Fibroblast of mammary gland (primary cell): ENCODE measurements around the gene MRPL53.

Experiments used
- DNase-seq: peaks from one replicate; pipeline ENCODE4 v3.0.0-alpha.2; 2010; ENCODE audit warnings: low read depth
- H3K4me3 ChIP-seq: 2 replicates; pipeline ENCODE4 v1.5.1; 2011; ENCODE audit warnings: low read depth, mild to moderate bottlenecking, low read length, moderate library complexity; ENCODE audit not compliant: control insufficient read depth
- TF ChIP-seq, protein P1 (sequence below): conservative IDR thresholded peaks from 2 replicates; pipeline ENCODE4 v1.5.1; 2011; ENCODE audit warnings: low read depth, low read length, inconsistent platforms; ENCODE audit not compliant: control insufficient read depth, insufficient read depth

The MRPL53 gene

GRCh38 chr2:74436848-74437695 is 35.4 kb downstream of the MRPL53 start:
- H3K4me3 ChIP-seq: no peak overlapping the region
- no peak for DNase-seq
- TF ChIP-seq, protein P1, sequence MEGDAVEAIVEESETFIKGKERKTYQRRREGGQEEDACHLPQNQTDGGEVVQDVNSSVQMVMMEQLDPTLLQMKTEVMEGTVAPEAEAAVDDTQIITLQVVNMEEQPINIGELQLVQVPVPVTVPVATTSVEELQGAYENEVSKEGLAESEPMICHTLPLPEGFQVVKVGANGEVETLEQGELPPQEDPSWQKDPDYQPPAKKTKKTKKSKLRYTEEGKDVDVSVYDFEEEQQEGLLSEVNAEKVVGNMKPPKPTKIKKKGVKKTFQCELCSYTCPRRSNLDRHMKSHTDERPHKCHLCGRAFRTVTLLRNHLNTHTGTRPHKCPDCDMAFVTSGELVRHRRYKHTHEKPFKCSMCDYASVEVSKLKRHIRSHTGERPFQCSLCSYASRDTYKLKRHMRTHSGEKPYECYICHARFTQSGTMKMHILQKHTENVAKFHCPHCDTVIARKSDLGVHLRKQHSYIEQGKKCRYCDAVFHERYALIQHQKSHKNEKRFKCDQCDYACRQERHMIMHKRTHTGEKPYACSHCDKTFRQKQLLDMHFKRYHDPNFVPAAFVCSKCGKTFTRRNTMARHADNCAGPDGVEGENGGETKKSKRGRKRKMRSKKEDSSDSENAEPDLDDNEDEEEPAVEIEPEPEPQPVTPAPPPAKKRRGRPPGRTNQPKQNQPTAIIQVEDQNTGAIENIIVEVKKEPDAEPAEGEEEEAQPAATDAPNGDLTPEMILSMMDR: no peak

GRCh38 chr2:74436111-74436805 is 36.2 kb downstream of the MRPL53 start:
- TF ChIP-seq, protein P1: no peak
- DNase-seq: no peak
- no peak overlapping the region for H3K4me3 ChIP-seq

DNA sequence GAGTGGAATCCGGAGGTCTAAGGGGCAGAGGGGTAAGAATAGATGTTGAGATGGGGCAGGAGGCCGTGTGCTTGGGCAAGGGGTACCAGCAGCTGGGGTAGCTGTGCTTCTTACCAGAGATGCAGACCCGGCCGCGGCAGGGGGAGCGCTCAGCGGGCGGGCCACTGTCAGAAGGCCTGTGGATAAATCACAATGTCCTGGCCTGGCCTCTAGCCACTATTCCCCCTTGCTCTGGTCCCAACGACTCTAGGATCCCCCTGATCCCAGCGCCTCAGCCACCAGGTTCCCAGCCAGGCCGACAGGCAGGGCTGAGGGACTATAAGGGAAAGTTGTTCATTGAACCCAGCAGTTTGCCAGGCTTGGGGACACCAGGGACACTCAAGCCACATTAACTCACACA is 42.0 kb downstream of the MRPL53 start:
- H3K4me3 ChIP-seq: no peak overlapping the region
- TF ChIP-seq, protein P1: no peak
- no peak for DNase-seq

DNA sequence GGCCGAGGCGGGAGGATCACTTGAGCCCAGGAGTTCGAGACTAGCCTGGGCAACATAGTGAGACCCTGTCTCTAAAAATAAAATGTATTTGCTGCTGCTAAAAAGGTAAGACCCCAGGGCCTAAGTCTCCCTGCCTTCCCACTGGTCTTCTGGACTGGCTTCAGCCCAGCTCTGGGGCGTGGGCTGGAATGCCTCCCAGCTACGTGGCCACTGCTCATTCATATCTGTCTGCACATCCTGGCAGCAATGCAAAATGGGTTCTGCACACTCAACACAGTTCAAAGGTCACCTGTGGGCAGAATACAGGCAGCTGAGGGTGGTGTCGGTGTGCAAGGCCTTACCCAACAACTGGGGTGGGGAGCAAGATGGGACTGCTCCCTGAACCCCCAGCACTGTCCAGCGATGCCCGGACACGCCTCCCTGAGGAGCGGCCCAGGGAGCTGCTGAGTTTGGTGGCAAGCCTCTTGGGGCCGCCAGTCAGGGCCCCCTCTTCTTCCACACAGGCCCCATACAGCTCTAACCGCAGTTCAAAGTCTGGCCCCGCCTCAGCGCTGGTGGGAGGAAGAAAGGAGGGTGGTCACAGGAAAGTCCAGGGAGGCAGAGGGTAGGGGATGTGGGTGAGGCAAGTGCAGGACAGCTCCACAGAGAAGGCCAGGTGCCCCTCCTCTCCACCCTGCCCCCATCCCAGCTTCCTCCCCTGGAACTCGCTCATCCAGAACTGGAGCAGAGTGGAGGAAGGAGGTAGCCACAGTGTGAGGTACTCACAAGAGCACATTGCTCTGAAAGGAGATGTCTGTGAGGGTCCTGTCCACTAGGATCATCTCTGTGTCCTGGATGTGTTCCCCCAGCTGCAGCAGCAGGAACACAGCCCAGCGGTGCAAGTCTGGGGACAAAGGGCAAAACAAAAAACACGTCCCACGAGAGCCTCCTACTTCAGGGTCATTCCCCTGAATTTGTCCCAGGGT is 42.7 kb downstream of the MRPL53 start:
- TF ChIP-seq, protein P1: no peak
- DNase-seq: peak; percentile 30

DNA sequence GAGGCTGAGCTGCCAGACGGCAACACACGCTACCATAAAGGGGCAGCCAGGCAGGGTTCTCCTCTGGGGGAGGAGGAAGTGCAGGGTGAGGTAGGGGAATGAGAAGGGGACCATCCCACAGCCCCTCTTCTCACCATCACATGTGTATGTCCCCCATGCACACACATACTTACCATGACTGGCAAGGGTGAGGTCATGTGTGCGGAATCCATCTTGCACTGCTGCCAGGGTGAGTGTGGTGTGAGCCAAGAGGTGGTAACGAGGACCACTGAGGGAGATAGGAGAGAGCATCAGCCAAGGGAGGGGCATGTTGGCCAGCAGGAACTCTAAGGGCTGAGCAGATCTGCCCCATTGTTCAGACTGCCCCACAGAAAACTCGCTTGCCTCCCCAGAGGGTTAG is 43.8 kb downstream of the MRPL53 start:
- H3K4me3 ChIP-seq: no peak overlapping the region
- no peak for DNase-seq
- TF ChIP-seq, protein P1: no peak

More for the DNA sequence above, 42.7 kb downstream of the MRPL53 start:
- H3K4me3 ChIP-seq: no peak overlapping the region

GRCh38 chr2:74427551-74427950 is 44.9 kb downstream of the MRPL53 start:
- peak; percentile 31 for DNase-seq
- H3K4me3 ChIP-seq: no peak overlapping the region
- TF ChIP-seq, protein P1: no peak
